CD4-positive, alpha-beta T cell treated with Interleukin-10 for 1 hour (primary cell): Measurements from ENCODE around the gene GLA.

Experiments
- DNase-seq: peaks from one replicate; pipeline ENCODE4 v3.0.0-alpha.2; 2020

GLA gene

GRCh38 chrX:101407748-101408531 lies at the start of gene GLA, which contains the start of gene HNRNPH2:
Gene GLA, minus strand, starts transcription at chrX:101407925. Its CDS starts 22 bp downstream, at chrX:101407903.
Gene HNRNPH2, plus strand, starts transcription at chrX:101408222. Its CDS starts 3,767 bp downstream, at chrX:101411989.
- DNase-seq = peak; percentile 94

GRCh38 chrX:101452056-101452455 lies 44.3 kb upstream of the GLA start:
- no peak for DNase-seq

- DNase-seq = no peak
These were observed 43.2 kb upstream of the GLA start for GRCh38 chrX:101450961-101451360.

- DNase-seq = no peak
These were observed 42.4 kb upstream of the GLA start for GRCh38 chrX:101450085-101450484.

- DNase-seq = no peak
These were observed 41.6 kb upstream of the GLA start for GRCh38 chrX:101449279-101449678.

- DNase-seq = no peak
These were observed 34.4 kb upstream of the GLA start for GRCh38 chrX:101442085-101442484.

GRCh38 chrX:101430457-101431078 lies 22.8 kb upstream of the GLA start:
- no peak for DNase-seq

GRCh38 chrX:101429934-101430333 lies 22.2 kb upstream of the GLA start:
- DNase-seq = no peak

GRCh38 chrX:101427954-101428353 lies 20.2 kb upstream of the GLA start:
- no peak for DNase-seq

GRCh38 chrX:101419489-101419888 lies 11.8 kb upstream of the GLA start:
- no peak for DNase-seq

- DNase-seq = peak; percentile 46
These were observed 10.5 kb upstream of the GLA start for GRCh38 chrX:101417981-101418841.

- no peak for DNase-seq
These were observed 9.5 kb upstream of the GLA start for GRCh38 chrX:101417190-101417589.

- no peak for DNase-seq
These were observed 9.0 kb upstream of the GLA start for GRCh38 chrX:101416691-101417090.

GRCh38 chrX:101415180-101416145 lies 7.7 kb upstream of the GLA start:
- DNase-seq = peak; percentile 78

GRCh38 chrX:101411984-101412383 lies 4.3 kb upstream of the GLA start:
- no peak for DNase-seq

GRCh38 chrX:101410461-101410860 lies 2.7 kb upstream of the GLA start:
- peak; percentile 40 for DNase-seq

- DNase-seq = no peak
These were observed 1.3 kb upstream of the GLA start for GRCh38 chrX:101409043-101409442.

GRCh38 chrX:101408532-101408841 lies 762 bp upstream of the GLA start:
- no peak for DNase-seq

GRCh38 chrX:101407167-101407747 lies 468 bp downstream of the GLA start:
- no peak for DNase-seq

GRCh38 chrX:101399825-101400224 lies 7.9 kb downstream of the GLA start:
- DNase-seq = no peak

GRCh38 chrX:101398694-101399093 lies 9.0 kb downstream of the GLA start:
- DNase-seq = no peak

GRCh38 chrX:101397779-101398178 lies 9.9 kb downstream of the GLA start:
- DNase-seq = no peak
